PC-9 (cell line): ENCODE data around the gene TBCK. TPM values are rescaled to one million over a fixed set of nuclear protein-coding genes. Genes with fewer than 3 reads are reported as not detected.
"Not testable (repeated sequence)": the region's sequence is repeated elsewhere in the genome, so short reads cannot be mapped to it uniquely, and the experiment has no call there.

Experiments used
- BruUV-seq: library from RNA; stranded (reverse); fragments of 400-500 nt; replicated peaks from 2 replicates; lab custom pipeline; 2021; lab: Mats Ljungman, UMichigan
- CTCF ChIA-PET: fragments of 300-600 bp; sonication (Branson Sonifier 250); formaldehyde crosslinking; loops from one replicate; lab custom pipeline; 2022; ENCODE audit warnings: antibody characterized with exemption; lab: Charles Lee
- POLR2A ChIA-PET: fragments of 300-600 bp; sonication (Branson Sonifier 250); formaldehyde crosslinking; loops from one replicate; lab custom pipeline; 2022; ENCODE audit warnings: antibody characterized with exemption; ENCODE audit not compliant: unreplicated experiment; lab: Charles Lee
- DNase-seq, 2 experiments: peaks; one replicate each; pipeline versions ENCODE4 v3.0.0 to v3.0.0-alpha.2; 2015 to 2022; ENCODE audit warnings: mixed read lengths in 1 of 2
- H2AFZ ChIP-seq: fragments of 200-600 bp; sonication (generic); 2 replicates; pipeline ENCODE4 v1.8.1; 2017; ENCODE audit warnings: antibody characterized with exemption
- H3F3A ChIP-seq: fragments of 200-600 bp; sonication (generic); 2 replicates; pipeline ENCODE4 v1.8.1; 2017; ENCODE audit warnings: antibody characterized with exemption, mild to moderate bottlenecking, low read depth; ENCODE audit not compliant: insufficient read depth
- H3K27ac ChIP-seq: fragments of 200-600 bp; sonication (generic); 2 replicates; pipeline ENCODE4 v1.6.1; 2016; ENCODE audit warnings: mixed run types
- H3K27me3 ChIP-seq: fragments of 200-600 bp; sonication (generic); 2 replicates; pipeline ENCODE4 v1.6.1; 2016; ENCODE audit warnings: low read depth, mixed run types; ENCODE audit not compliant: insufficient read depth
- H3K36me3 ChIP-seq: fragments of 200-600 bp; sonication (generic); 2 replicates; pipeline ENCODE4 v1.6.1; 2016; ENCODE audit warnings: low read depth, mixed run types
- H3K4me1 ChIP-seq: fragments of 200-600 bp; sonication (generic); replicated peaks from 2 replicates; pipeline ENCODE4 v1.6.1; 2016; ENCODE audit warnings: mixed run types; ENCODE audit not compliant: insufficient read depth
- H3K4me2 ChIP-seq: fragments of 200-600 bp; sonication (generic); 2 replicates; pipeline ENCODE4 v1.6.1; 2017; ENCODE audit warnings: mixed run types
- H3K4me3 ChIP-seq: fragments of 200-600 bp; sonication (generic); 2 replicates; pipeline ENCODE4 v1.6.1; 2016; ENCODE audit warnings: mixed run types
- H3K79me2 ChIP-seq: fragments of 200-600 bp; sonication (generic); 2 replicates; pipeline ENCODE4 v1.6.1; 2017; ENCODE audit warnings: low read depth, mixed run types
- H3K9me2 ChIP-seq: fragments of 200-600 bp; sonication (generic); 2 replicates; pipeline ENCODE4 v1.8.1; 2017; ENCODE audit warnings: mild to moderate bottlenecking; ENCODE audit not compliant: insufficient read depth
- H3K9me3 ChIP-seq: fragments of 200-600 bp; sonication (generic); 2 replicates; pipeline ENCODE4 v1.8.1; 2016; ENCODE audit warnings: low read depth; ENCODE audit not compliant: insufficient read depth
- H4K20me1 ChIP-seq: fragments of 200-600 bp; sonication (generic); 2 replicates; pipeline ENCODE4 v1.8.1; 2017; ENCODE audit not compliant: insufficient read depth
- CTCF ChIP-seq: fragments of 200-600 bp; sonication (generic); conservative IDR thresholded peaks from 2 replicates; pipeline ENCODE4 v1.6.1; 2017; ENCODE audit warnings: mixed run types, antibody characterized with exemption, mild to moderate bottlenecking, moderate library complexity
- EZH2 ChIP-seq: fragments of 200-600 bp; sonication (generic); IDR thresholded peaks from 2 replicates; pipeline ENCODE4 v1.8.0; 2017; ENCODE audit warnings: antibody characterized with exemption, low read depth
- intact Hi-C: fragments of 100-400 bp; cut with micrococcal nuclease; formaldehyde crosslinking; loops from one replicate; pipeline ENCODE4 v1.10.0; 2022; ENCODE audit not compliant: unreplicated experiment
- total RNA-seq: library from RNA; stranded (reverse); gene quantifications from 2 replicates; pipeline ENCODE4 v1.2.3, GENCODE V29; 2021

Gene TBCK
- total RNA-seq, 1 experiment from 2014 or later: 18.7 TPM

GRCh38 chr4:106329041-106329618, 13.1 kb upstream of the TBCK start:
- Histone ChIP-seq H3K9me3 (no peaks in the 10 kb centered on the region), H3K4me3 (no peak overlapping the region), H3K36me3 (peaks cover 5% of the 10 kb centered on the region), H2AFZ (no peak overlapping the region), H3K79me2 (no peaks in the 10 kb centered on the region), H4K20me1 (no peaks in the 10 kb centered on the region), H3K4me1 (no peaks in the 10 kb centered on the region), H3K27me3 (no peaks in the 10 kb centered on the region), H3K4me2 (no peak overlapping the region), H3F3A (no peaks in the 10 kb centered on the region), H3K27ac (no peak overlapping the region), H3K9me2 (no peaks in the 10 kb centered on the region)
- no peak for DNase-seq
- no TSS peak for BruUV-seq
- POLR2A ChIA-PET: no interaction called here
- no peak for TF ChIP-seq EZH2
- peak; percentile 65 for TF ChIP-seq CTCF
- CTCF ChIA-PET: no interaction called here
- intact Hi-C loops: loop anchor here (2.0 kb wide), 1 partner anchor 570 kb away; no protein-coding TSS in a partner anchor

- no peak overlapping the region for H2AFZ ChIP-seq
- H3K27me3 ChIP-seq: no peaks in the 10 kb centered on the region
- no peak overlapping the region for H3K4me3 ChIP-seq
- H3K36me3 ChIP-seq: no peaks in the 10 kb centered on the region; the same call in 1 of the 2 replicates
- intact Hi-C loops: no loop called here
- 0 out of 2 replicates have a peak, but pooled peaks cover 2% of the 10 kb centered on the region for H3K79me2 ChIP-seq
- no TSS peak for BruUV-seq
- no peaks in the 10 kb centered on the region for H3K9me3 ChIP-seq
- TF ChIP-seq CTCF: no peak
- no peak for TF ChIP-seq EZH2
- H3K4me2 ChIP-seq: no peak overlapping the region
- CTCF ChIA-PET: no interaction called here
- H3K4me1 ChIP-seq: no peaks in the 10 kb centered on the region
- POLR2A ChIA-PET: no interaction called here
- H3K27ac ChIP-seq: no peak overlapping the region
- H4K20me1 ChIP-seq: no peaks in the 10 kb centered on the region
- H3F3A ChIP-seq: no peaks in the 10 kb centered on the region; the same call in 1 of the 2 replicates
- no peak for DNase-seq
- no peaks in the 10 kb centered on the region for H3K9me2 ChIP-seq
Measured at GRCh38 chr4:106325800-106326199, 9.8 kb upstream of the TBCK start.

- Histone ChIP-seq H3K9me2 (no peaks in the 10 kb centered on the region), H3K4me2 (no peak overlapping the region), H2AFZ (no peak overlapping the region), H3K4me1 (0 out of 2 replicates have a peak, but pooled peaks cover 1% of the 10 kb centered on the region), H3F3A (no peaks in the 10 kb centered on the region; the same call in 1 of the 2 replicates), H3K4me3 (no peak overlapping the region), H3K79me2 (peaks cover 26% of the 10 kb centered on the region), H4K20me1 (no peaks in the 10 kb centered on the region), H3K9me3 (no peaks in the 10 kb centered on the region), H3K27me3 (no peaks in the 10 kb centered on the region), H3K36me3 (no peaks in the 10 kb centered on the region; the same call in 1 of the 2 replicates), H3K27ac (no peak overlapping the region)
- intact Hi-C loops: no loop called here
- TF ChIP-seq EZH2: no peak
- TF ChIP-seq CTCF: no peak
- DNase-seq: peak in 1 of 2 experiments; percentile 35
- ChIA-PET CTCF (no interaction called here), POLR2A (no interaction called here)
- BruUV-seq: no TSS peak
Measured at GRCh38 chr4:106323119-106323518, 7.1 kb upstream of the TBCK start.

GRCh38 chr4:106321814-106322213, 5.8 kb upstream of the TBCK start:
- DNase-seq, H3K4me2 ChIP-seq, H3K4me3 ChIP-seq, H3F3A ChIP-seq, CTCF ChIA-PET, H3K27me3 ChIP-seq, intact Hi-C loops, H3K36me3 ChIP-seq, H2AFZ ChIP-seq, POLR2A ChIA-PET, H3K9me2 ChIP-seq, H3K9me3 ChIP-seq, H4K20me1 ChIP-seq, BruUV-seq, H3K27ac ChIP-seq: not testable (repeated sequence)
- H3K4me1 ChIP-seq: peaks cover 10% of the 10 kb centered on the region; the same call in 1 of the 2 replicates
- peaks cover 39% of the 10 kb centered on the region for H3K79me2 ChIP-seq

GRCh38 chr4:106321168-106321567, 5.2 kb upstream of the TBCK start:
- H3K27ac ChIP-seq, H3K4me2 ChIP-seq, H3K9me2 ChIP-seq, H2AFZ ChIP-seq, POLR2A ChIA-PET, H4K20me1 ChIP-seq, CTCF ChIA-PET, H3K9me3 ChIP-seq, H3K36me3 ChIP-seq, H3F3A ChIP-seq, DNase-seq, H3K27me3 ChIP-seq, BruUV-seq, intact Hi-C loops, H3K4me3 ChIP-seq: not testable (repeated sequence)
- Histone ChIP-seq H3K4me1 (peaks cover 10% of the 10 kb centered on the region; the same call in 1 of the 2 replicates), H3K79me2 (peaks cover 44% of the 10 kb centered on the region)
